H1 (cell line): ENCODE results near the gene ZBTB45. TPM values are rescaled to one million over a fixed set of nuclear protein-coding genes. Genes with fewer than 3 reads are reported as not detected.

Experiments
- CHD2 ChIP-seq: IDR thresholded peaks from 2 replicates; pipeline ENCODE4 v1.6.1; 2012; ENCODE audit warnings: low read length, improper control_type of control experiment
- CREB1 ChIP-seq: IDR thresholded peaks from 2 replicates; pipeline ENCODE4 v1.6.1; 2012; ENCODE audit warnings: inconsistent platforms
- PHF8 ChIP-seq: fragments of 200-600 bp; sonication (generic); conservative IDR thresholded peaks from 2 replicates; pipeline ENCODE4 v1.7.1; 2012; ENCODE audit warnings: low read depth, mild to moderate bottlenecking, inconsistent platforms, low read length, moderate library complexity
- RFX5 ChIP-seq: IDR thresholded peaks from 2 replicates; pipeline ENCODE4 v1.6.1; 2011; ENCODE audit warnings: low read depth, low read length, improper control_type of control experiment, borderline replicate concordance
- SP4 ChIP-seq: IDR thresholded peaks from 2 replicates; pipeline ENCODE4 v1.6.1; 2012; ENCODE audit warnings: low read length, inconsistent platforms
- TCF12 ChIP-seq: IDR thresholded peaks from 2 replicates; pipeline ENCODE4 v1.6.1; 2011; ENCODE audit warnings: low read depth, mild to moderate bottlenecking, low read length
- polyA plus RNA-seq, 7 experiments: library from polyadenylated mRNA; depleted of rRNA in 3 of 7; stranded (reverse) in 5 of 7; unstranded in 2 of 7; fragments of >200 nt in 5 of 7; fragments of 200-250 nt in 2 of 7; gene quantifications; 1 replicate in 5 of 7; 2 replicates in 1 of 7; 4 replicates in 1 of 7; pipeline versions ENCODE4 v1.2.1 to v1.2.3, GENCODE V29; 2011 to 2013; ENCODE audit warnings: missing spikeins in 2 of 7, mixed read lengths in 2 of 7
- total RNA-seq: library from RNA; stranded (reverse); fragmentation: NEBNext Ultra II Directional; extraction: Animal tissue kit (Norgen Biotek cat#: 25700); gene quantifications from 2 replicates; pipeline ENCODE4 v1.2.1, GENCODE V29; 2021

ZBTB45 gene
- total and polyA plus RNA-seq, 2 of the 8 experiments (the other 6 are each of a cell fraction or from before 2014, with no cell fraction given) = 16.9 to 17.2 TPM

GRCh38 chr19:58549664-58550361 lies 30.2 kb upstream of the ZBTB45 start (continued):
- TF ChIP-seq TCF12 (no peak), SP4 (no peak), CHD2 (no peak), RFX5 (no peak), PHF8 (no peak), CREB1 (no peak)
